ENCODE data around the gene BCL11B.

BCL11B gene

DNA sequence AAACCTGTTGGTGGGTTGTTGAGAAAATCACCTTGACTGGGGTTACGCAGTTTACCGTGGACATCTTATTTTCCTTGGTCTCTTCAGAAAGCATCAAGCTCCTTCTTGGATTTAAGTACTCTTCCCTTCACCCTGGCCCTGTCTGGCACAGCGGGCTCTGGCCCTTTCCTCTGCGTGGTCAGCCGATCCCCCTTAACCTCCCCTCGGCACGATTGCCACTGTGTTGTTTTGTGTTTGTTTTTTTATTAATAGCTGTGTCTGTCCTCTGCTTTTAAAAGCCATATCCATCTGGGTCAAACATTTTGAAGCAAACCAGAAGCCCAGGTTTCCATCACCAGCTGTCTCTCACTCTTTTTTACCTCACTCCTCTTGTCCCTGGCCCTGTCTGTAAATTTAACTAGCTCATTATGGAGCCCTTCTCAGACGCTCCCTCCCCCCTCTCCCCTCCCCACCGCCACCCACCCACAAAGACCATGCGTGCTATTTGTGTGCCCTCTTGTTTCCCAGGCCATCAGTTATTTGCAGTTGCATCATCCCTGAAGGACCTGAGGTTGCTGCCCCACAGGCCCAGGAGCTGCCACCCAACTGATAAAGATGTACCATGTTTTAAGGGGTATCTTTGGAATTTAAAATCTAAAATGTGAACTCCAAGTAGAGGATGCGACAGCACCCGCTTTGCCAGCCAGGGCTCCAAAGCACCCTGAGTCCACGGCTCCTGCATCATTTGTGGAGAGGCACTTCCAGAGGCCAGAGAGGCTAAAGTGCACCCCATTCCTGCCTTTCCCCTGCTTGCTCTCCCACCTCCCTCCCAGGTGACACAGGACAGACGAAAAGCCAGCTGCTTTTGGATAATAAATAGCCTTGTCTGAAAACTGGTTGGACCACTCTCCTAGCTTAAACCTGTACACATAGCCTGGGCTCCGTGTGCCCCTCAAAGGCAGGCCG lies 3.9 kb downstream of the BCL11B start:
- no peak for DNase-seq

DNA sequence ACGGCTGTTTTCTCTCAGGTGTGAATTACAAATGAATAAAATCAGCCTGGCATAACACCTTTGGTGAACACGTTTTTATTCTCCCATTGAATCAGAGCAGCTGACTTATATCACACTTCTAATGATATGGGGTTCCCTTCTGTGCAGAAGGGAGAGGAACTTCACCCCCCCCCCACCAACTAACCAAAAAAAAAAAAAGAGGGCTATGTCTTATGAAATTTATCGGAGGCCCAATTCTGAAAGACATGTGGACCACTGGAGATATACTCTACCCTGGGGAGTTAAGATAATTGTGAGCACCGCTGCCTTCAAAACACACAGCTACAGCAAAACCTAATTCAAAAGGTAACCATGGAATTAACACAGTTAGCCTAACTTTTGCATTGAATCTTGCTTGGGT lies 4.6 kb downstream of the BCL11B start:
- no peak for DNase-seq

GRCh38 chr14:99266181-99267178 lies 5.5 kb downstream of the BCL11B start:
- no peak for DNase-seq

DNA sequence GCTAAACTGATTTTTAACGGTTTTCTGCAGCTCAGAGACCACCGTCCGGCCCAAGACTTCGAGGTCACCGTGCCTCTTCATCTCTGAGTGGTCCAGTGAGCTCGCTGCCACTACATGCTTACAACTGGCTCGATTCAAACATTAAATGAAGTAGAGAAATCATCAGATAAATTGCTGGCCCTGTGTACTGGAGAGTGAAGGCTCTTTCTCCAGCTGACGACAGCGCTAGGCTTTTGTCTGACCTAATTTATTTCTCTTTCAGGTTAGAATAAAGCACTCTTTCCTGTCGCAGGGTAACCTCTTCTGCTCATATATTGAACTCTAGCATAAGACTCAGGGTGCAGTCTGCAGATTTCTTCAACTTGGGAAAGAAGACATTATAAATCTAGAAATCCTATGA lies 6.4 kb downstream of the BCL11B start:
- no peak for DNase-seq

- DNase-seq = no peak
Measured at GRCh38 chr14:99264691-99265450, 7.1 kb downstream of the BCL11B start.

GRCh38 chr14:99263564-99264330 lies 8.2 kb downstream of the BCL11B start:
- no peak for DNase-seq

DNA sequence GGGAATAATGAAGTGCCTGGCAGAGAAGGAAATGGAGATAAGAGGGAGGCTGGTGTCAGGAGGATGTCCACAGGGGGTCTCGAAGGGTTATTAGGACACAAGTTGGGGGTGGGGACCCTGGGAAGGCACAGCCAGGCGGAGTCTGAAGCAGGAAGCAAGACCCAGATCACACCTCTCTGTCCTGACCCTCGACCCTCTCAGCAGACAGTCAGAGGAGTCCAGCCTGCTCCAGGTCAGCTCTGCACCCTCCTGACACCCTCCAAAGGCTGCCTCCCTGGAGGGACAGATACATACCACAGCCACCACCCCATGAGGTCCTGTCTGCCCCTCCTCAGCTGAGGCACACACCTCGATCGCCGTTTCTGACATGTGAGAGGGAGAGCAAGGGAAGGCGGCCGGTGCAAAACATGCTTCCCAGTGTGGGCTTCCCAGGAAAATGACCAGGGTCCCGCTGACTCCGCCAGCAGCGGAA lies 9.0 kb downstream of the BCL11B start:
- DNase-seq = no peak

DNA sequence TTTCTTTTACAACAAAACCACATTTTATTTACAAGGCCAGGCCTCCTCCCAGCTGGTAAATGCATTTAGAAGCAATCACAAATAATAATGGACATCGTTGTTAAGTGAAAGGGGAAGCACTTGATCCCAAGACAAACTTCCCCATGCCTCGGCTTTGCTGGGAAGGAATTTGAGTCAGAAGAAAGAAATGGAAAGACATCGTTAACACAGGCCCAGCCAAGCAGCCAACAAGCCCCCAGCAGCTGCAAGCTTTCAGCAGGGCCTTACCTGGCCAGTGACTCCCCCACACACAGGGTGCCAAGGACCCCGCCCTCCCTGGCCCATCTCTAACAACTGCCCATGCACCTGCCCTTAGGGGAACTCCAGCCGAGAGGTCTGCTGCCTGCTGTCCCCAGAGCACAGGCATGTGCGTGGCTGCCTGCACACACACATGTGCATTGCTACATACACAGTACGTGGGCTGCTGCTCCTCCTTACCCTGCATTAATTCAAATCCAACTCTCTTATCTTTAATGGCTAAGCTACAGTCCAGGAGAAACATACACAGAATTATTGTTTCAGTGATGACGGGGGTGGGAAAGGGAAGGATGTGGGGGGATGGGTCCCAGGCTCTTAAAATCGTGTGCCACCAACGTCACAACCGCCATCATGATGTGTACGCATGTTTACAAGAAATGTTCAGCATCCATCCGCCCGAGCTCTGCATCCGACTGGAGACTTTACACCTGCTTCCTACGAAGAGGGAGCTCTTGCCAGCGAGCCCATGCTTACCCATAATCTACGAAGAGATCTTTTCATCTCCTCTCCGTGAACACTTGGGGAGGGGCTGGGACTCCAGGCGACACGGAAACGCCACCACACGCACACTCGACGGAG lies 9.8 kb downstream of the BCL11B start:
- no peak for DNase-seq

DNA sequence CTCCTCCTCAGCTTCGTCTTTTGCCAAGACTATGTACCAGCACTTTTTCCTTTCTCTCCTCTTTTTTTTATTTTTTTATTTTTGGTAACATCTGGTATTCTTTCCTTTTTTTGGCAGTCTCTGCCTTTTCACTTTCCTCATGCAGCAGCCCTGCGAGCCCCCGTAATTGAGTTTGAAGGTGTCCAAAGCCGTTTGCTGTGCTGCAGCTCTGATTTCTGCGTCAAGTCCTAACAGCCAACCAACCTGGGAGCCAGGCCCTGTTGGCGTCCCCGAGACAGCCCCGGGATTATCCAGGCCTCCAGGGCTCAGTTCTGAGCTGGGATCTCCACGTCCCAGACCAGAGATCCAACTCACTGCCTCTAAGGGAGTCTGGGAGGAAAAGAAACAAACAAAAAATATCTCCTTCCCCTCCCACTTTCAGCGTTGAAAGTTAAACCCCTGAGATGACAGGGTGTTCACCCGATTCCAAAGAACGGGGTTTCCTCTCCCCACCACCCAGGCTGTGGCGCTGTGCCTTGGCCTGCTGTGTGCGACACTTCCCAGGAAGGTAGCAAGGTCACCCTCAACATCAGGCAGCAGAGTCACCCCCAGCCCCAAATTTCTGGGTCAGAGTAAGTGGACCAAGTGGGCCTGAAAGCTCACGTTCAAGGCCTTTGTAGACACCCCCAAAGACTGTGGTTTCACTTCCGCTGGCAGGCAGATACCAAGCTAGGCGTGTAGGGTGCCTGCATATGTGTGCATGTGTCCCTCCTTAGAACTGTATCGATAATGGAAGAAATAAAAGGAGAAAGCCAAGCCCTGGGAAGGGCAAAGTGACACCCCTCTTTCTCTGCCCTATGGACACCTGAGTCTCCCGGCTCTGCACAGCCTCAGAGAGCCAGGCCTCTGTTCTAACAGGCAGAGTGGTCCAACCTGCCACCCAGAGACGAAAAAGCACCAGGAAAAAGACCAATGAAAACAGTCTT lies 11.1 kb downstream of the BCL11B start:
- DNase-seq = no peak

DNA sequence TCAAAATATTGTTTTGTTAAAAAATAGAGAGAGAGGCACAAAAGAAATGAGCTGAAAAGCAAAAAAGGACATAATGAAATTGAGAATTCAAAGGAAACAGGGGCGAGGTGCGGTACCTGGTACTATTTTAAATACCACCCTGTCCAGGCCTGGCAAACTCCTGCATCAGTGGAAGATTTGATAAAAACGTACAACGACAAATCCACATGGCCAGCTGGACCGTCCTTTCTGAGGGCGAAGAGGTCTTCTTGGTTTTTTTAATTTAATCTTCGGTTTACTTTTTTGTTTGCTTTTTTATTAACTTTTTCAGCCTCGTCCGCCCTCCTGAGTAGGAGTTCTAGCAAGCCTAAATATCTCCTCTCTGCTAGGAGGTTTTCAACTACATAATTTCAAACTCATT lies 11.9 kb downstream of the BCL11B start:
- DNase-seq = no peak

GRCh38 chr14:99258876-99259726 lies 12.9 kb downstream of the BCL11B start:
- DNase-seq = no peak

DNA sequence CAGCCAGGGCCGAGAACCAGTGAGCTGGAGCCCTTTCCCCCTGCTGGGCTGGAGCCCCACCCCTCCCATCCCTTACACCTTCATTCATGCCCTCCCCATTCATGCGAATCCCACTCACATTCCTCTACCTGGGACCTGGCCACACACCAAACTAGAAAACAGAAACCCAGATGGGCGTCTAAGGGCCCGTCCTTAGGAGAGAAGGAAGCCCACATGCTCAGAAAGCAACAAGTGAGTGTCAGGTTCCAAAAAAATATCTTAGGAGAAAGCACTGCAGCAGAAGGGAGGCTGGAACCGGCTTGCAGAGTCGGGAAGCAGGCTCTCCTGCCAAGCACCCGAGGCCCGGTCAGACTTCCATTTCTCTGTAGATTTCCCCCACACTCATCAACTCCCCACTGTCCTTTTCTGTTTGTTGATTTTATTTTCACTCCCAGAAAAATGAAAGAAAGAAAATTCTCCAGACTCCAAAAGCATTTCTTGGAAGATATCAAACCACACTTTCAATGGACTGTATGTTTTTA lies 13.6 kb downstream of the BCL11B start:
- DNase-seq = no peak

GRCh38 chr14:99257673-99258221 lies 14.2 kb downstream of the BCL11B start:
- no peak for DNase-seq

GRCh38 chr14:99257122-99257672 lies 14.8 kb downstream of the BCL11B start:
- no peak for DNase-seq

DNA sequence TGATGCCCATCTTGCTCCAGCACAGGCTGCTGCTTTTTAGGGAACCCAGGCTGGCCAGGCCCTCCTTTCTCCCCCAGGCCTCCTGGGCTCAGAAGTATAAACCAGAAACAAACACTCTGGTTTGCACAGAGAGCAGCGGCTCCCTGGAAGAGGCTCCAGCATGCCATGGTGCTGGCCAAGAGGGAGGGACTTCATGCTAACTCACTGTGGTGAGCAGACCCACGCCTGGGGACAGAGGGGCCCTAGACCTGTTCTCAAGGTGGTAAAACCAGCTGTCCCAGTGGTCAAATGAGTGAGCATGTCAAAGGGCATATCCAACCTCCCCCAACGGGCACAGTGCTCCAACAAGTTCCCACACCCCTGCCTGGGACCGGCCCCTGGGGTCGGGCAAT lies 15.5 kb downstream of the BCL11B start:
- DNase-seq = no peak

DNA sequence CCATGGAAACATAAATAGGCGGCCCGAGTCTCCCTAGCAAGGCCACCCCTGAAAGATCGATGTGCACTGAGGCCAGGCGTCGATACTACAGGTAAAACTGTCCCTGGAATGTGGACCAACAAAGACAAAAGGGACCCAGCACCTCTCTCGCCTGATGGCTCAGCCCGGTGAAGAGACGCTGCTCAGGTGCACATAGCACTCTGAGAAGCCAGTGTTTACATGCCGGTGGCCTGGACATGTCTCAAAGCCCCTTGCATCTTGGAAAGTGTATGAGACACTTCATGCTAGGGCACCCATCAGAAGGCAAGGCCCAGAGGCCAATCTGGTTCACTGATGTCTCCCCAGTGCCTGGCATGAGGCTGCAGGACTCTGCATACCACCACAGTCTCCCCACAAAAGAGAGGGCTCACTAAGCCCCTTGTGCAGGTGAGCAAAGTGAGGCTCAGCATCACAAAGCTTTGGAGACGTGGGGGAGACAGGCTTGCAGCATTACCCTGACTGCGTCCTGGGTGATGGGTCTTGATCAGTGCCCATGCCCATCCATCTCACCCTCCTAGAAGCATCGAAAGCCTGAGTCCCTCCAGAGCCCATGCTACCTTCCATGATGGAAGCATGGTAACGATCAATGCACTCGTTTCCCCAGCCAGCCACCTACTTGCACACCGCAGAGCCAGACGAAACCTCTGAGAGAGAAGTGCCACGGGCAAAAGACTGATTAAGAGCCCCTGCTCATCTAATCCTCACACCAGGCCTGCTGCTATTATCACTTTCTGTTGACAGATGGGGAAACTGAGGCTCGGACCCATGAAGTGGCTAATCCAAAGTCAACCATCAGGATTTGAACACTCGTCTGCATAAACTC lies 16.1 kb downstream of the BCL11B start:
- no peak for DNase-seq

All from right kidney (tissue), 1 donor.